SK-N-SH (cell line): Measurements from ENCODE around the gene PSMC5. TPM values are rescaled to one million over a fixed set of nuclear protein-coding genes. Genes with fewer than 3 reads are reported as not detected.

Experiments
- CTCF ChIA-PET: fragments of 300-600, 350-600 bp; formaldehyde crosslinking; extraction: SDS; loops from one replicate; lab custom pipeline; 2021; lab: Yijun Ruan, JAX
- POLR2A ChIA-PET: fragments of 350-600 bp; sonication (Branson Sonifier 250); formaldehyde crosslinking; extraction: SDS; loops from one replicate; lab custom pipeline; 2020; ENCODE audit warnings: antibody characterized with exemption, inconsistent platforms; lab: Yijun Ruan, JAX
- DNase-seq: peaks from one replicate; pipeline ENCODE4 v3.0.0; 2012
- H2AFZ ChIP-seq: fragments of 200-600 bp; sonication (generic); 2 replicates; pipeline ENCODE4 v1.8.1; 2016; ENCODE audit warnings: antibody characterized with exemption, mild to moderate bottlenecking, low read depth
- H3F3A ChIP-seq: fragments of 200-600 bp; sonication (generic); replicated peaks from 2 replicates; pipeline ENCODE3; 2016; ENCODE audit warnings: antibody characterized with exemption, mild to moderate bottlenecking; ENCODE audit not compliant: insufficient read depth
- H3K27ac ChIP-seq, 2 experiments: fragments of 200-500 bp in 1 of 2; fragments of 200-600 bp in 1 of 2; sonication (Bioruptor generic) in 1 of 2; sonication (generic), shearing (Covaris generic) in 1 of 2; 2 replicates each; pipeline versions ENCODE4 v1.5.1 to v1.6.1; 2014 to 2016; ENCODE audit warnings: low read depth in 2 of 2, inconsistent platforms in 1 of 2, low read length in 1 of 2, mild to moderate bottlenecking in 1 of 2, mixed read lengths in 1 of 2
- H3K27me3 ChIP-seq: fragments of 200-600 bp; sonication (generic), shearing (Covaris generic); 2 replicates; pipeline ENCODE4 v1.6.1; 2016; ENCODE audit warnings: mixed run types; ENCODE audit not compliant: insufficient read depth
- H3K36me3 ChIP-seq, 2 experiments: fragments of 200-500 bp in 1 of 2; fragments of 200-600 bp in 1 of 2; sonication (Bioruptor generic) in 1 of 2; sonication (generic) in 1 of 2; replicated peaks in 1 of 2; 2 replicates each; pipeline versions ENCODE3 to v1.5.1; 2014 to 2016; ENCODE audit warnings: low read length in 1 of 2, mild to moderate bottlenecking in 1 of 2; ENCODE audit not compliant: insufficient read depth in 2 of 2, control insufficient read depth in 1 of 2
- H3K4me1 ChIP-seq, 2 experiments: fragments of 200-500 bp in 1 of 2; fragments of 200-600 bp in 1 of 2; sonication (Bioruptor generic) in 1 of 2; sonication (generic), shearing (Covaris generic) in 1 of 2; 2 replicates each; pipeline versions ENCODE4 v1.5.1 to v1.6.1; 2014 to 2016; ENCODE audit warnings: low read depth in 1 of 2, low read length in 1 of 2, mixed run types in 1 of 2; ENCODE audit not compliant: insufficient read depth in 2 of 2, control insufficient read depth in 1 of 2
- H3K4me2 ChIP-seq: fragments of 200-600 bp; sonication (generic), shearing (Covaris generic); 2 replicates; pipeline ENCODE4 v1.6.1; 2017; ENCODE audit warnings: mixed run types
- H3K4me3 ChIP-seq, 2 experiments: fragments of 200-500 bp in 1 of 2; fragments of 200-600 bp in 1 of 2; sonication (Bioruptor generic) in 1 of 2; sonication (generic), shearing (Covaris generic) in 1 of 2; 2 replicates each; pipeline versions ENCODE4 v1.5.1 to v1.8.1; 2014 to 2016; ENCODE audit warnings: low read depth in 2 of 2, inconsistent platforms in 1 of 2, low read length in 1 of 2, mild to moderate bottlenecking in 1 of 2, mixed read lengths in 1 of 2, moderate library complexity in 1 of 2
- H3K79me2 ChIP-seq: fragments of 200-600 bp; sonication (generic); 2 replicates; pipeline ENCODE4 v1.8.1; 2017; ENCODE audit warnings: mild to moderate bottlenecking; ENCODE audit not compliant: insufficient read depth
- H3K9ac ChIP-seq: fragments of 200-600 bp; sonication (generic); 2 replicates; pipeline ENCODE4 v1.6.1; 2017; ENCODE audit warnings: mixed run types
- H3K9me2 ChIP-seq: fragments of 200-600 bp; sonication (generic); 2 replicates; pipeline ENCODE4 v1.6.1; 2017; ENCODE audit warnings: mixed run types
- H3K9me3 ChIP-seq: fragments of 200-600 bp; sonication (generic); 2 replicates; pipeline ENCODE4 v1.6.1; 2017; ENCODE audit warnings: mixed run types, mild to moderate bottlenecking, moderate library complexity
- H4K20me1 ChIP-seq: fragments of 200-600 bp; sonication (generic); 2 replicates; pipeline ENCODE4 v1.6.1; 2017; ENCODE audit warnings: mild to moderate bottlenecking, mixed run types; ENCODE audit not compliant: insufficient read depth
- ELF1 ChIP-seq: IDR thresholded peaks from 2 replicates; pipeline ENCODE4 v1.4.0; 2012
- EZH2phosphoT487 ChIP-seq: fragments of 200-600 bp; sonication (generic); IDR thresholded peaks from 2 replicates; pipeline ENCODE4 v1.6.1; 2017; ENCODE audit warnings: low read depth, mixed run types, mild to moderate bottlenecking, antibody characterized with exemption, moderate library complexity, borderline replicate concordance
- MEF2A ChIP-seq: IDR thresholded peaks from 2 replicates; pipeline ENCODE4 v1.4.0; 2012; ENCODE audit warnings: low read depth, borderline replicate concordance
- MXI1 ChIP-seq: IDR thresholded peaks from 2 replicates; pipeline ENCODE4 v1.6.1; 2012; ENCODE audit warnings: mild to moderate bottlenecking, low read depth, low read length, improper control_type of control experiment
- NFIC ChIP-seq: IDR thresholded peaks from 2 replicates; pipeline ENCODE4 v1.4.0; 2012; ENCODE audit warnings: borderline replicate concordance
- POLR2AphosphoS5 ChIP-seq: IDR thresholded peaks from 2 replicates; pipeline ENCODE4 v1.6.1; 2012; ENCODE audit warnings: low read depth, low read length
- RAD21 ChIP-seq: IDR thresholded peaks from 2 replicates; pipeline ENCODE4 v1.6.1; 2012; ENCODE audit warnings: mild to moderate bottlenecking, low read length
- RCOR1 ChIP-seq: fragments of 150-350 bp; IDR thresholded peaks from 2 replicates; pipeline ENCODE4 v1.6.1; 2017; ENCODE audit warnings: antibody characterized with exemption, low read length
- RXRA ChIP-seq: IDR thresholded peaks from 2 replicates; pipeline ENCODE4 v1.4.0; 2012; ENCODE audit warnings: low read depth, mild to moderate bottlenecking, borderline replicate concordance
- SIN3A ChIP-seq: IDR thresholded peaks from 2 replicates; pipeline ENCODE4 v1.6.1; 2012; ENCODE audit warnings: low read depth, mild to moderate bottlenecking, low read length, moderate library complexity, borderline replicate concordance
- TAF1 ChIP-seq: IDR thresholded peaks from 2 replicates; pipeline ENCODE4 v1.6.1; 2012; ENCODE audit warnings: low read depth, mild to moderate bottlenecking, low read length, moderate library complexity, borderline replicate concordance
- TCF12 ChIP-seq: IDR thresholded peaks from 2 replicates; pipeline ENCODE4 v1.4.0; 2012
- WGBS: methylation state at CpG from one replicate; pipeline ENCODE4 v1.1.6; 2017; ENCODE audit warnings: low lambda C conversion rate; 5-methylcytosine and 5-hydroxymethylcytosine counted together
- polyA plus RNA-seq, 3 experiments: library from polyadenylated mRNA; depleted of rRNA; stranded (reverse); fragments of >200 nt; gene quantifications; 2 replicates each; pipeline ENCODE4 v1.2.3, GENCODE V29; 2012
- TF ChIP-seq, protein P1 (sequence below): IDR thresholded peaks from 2 replicates; pipeline ENCODE4 v1.6.1; 2012; ENCODE audit warnings: mild to moderate bottlenecking, low read depth, low read length, moderate library complexity
- TF ChIP-seq, protein P2 (sequence below): fragments of 200-600 bp; sonication (generic); IDR thresholded peaks from 2 replicates; pipeline ENCODE4 v1.6.1; 2017; ENCODE audit warnings: antibody characterized with exemption, mild to moderate bottlenecking, moderate library complexity
- TF ChIP-seq, protein P3 (sequence below): IDR thresholded peaks from 2 replicates; pipeline ENCODE4 v1.4.0; 2012; ENCODE audit warnings: low read depth, borderline replicate concordance
- TF ChIP-seq, protein P4 (sequence below): IDR thresholded peaks from 2 replicates; pipeline ENCODE4 v1.4.0; 2012; ENCODE audit warnings: low read depth
- TF ChIP-seq, protein P5 (sequence below): IDR thresholded peaks from 2 replicates; pipeline ENCODE4; 2012
- TF ChIP-seq, protein P6 (sequence below): fragments of 150-350 bp; IDR thresholded peaks from 2 replicates; pipeline ENCODE4 v1.6.1; 2017; ENCODE audit warnings: antibody characterized with exemption, low read length, low read depth, borderline replicate concordance

PSMC5 gene
- polyA plus RNA-seq, 1 of the 3 experiments (the other 2 are of a cell fraction) = 424 TPM

DNA sequence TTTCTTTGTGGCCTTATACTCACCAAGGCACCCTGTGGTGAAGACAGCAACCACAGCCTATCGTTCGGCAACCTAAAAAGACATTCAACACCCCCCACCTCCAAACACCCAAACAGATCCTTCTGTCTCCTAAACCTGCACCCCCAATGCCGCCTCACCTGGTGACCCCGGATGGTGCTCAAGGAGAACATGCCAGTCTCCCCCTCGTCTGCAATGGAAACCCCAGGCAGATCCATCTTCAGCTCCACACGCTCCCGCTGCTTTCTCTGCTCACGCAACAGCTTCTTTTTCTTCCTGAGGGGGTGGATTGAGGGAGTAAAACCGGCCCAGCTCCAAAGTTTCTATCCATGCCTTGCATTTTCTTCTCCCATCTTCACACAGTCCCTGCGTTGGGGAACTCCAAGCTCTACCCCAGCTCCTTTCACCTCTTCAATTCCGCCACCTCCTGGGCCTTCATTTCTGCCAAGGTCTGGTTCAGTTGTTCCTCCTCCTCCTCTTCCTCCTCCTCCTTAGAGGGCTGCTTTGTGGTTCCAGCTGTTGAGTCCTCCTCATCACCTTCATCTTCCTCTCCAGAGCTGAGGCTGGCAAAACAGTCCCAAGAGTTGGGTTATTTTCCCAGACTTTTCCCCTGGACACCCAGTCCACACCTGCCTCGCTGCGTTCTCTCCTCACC lies 3.4 kb upstream of the PSMC5 start:
- CTCF ChIA-PET = interaction anchor here (0.9 to 4.2 kb wide), 4 partner anchors 10 to 51 kb away, joined by 3 to 27 read pairs (median 4); partner anchors contain the start of gene CCDC47

DNA sequence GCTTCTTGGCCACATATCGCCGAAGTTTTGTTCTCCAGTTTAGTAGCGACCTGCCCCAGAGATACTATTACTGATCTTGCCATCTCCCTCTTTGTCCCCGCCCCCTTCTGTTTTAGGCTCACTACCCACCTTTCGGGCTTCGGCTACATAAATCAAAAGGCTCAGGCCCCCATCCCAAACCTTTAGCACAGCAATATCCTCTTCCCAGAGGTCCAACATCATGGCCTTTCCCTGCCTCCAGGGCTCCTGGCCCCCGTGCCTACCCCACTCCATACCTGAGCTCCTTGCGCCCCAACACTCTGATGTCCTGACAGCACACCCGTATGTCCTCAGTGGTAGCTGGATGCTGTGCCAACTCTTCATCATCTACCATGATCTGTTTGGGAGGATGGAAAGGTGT lies 2.9 kb upstream of the PSMC5 start:
- no peaks in the 10 kb centered on the region for H3K9me3 ChIP-seq
- DNase-seq = no peak
- peaks cover 58% of the 10 kb centered on the region for H3K79me2 ChIP-seq
- no peaks in the 10 kb centered on the region for H3K27me3 ChIP-seq
- H3K4me1 ChIP-seq = peaks cover 9 to 32% of the 10 kb centered on the region in 2 experiments; a peak in 2 of 4 replicates
- peaks cover 8% of the 10 kb centered on the region; the same call in 1 of the 2 replicates for H4K20me1 ChIP-seq
- H3K9ac ChIP-seq = no peak overlapping the region
- 94% methylated on average over 9 of the region's 9 CpGs for WGBS
- peaks cover 40% of the 10 kb centered on the region for H3F3A ChIP-seq
- no peak overlapping the region for H3K4me3 ChIP-seq
- H2AFZ ChIP-seq = no peak overlapping the region
- ChIA-PET POLR2A (interaction anchor here (3.0 kb wide), 1 partner anchor 51 kb away, joined by 14 read pairs; the partner anchor contains the start of genes CCDC47 and DDX42), CTCF (interaction anchor here (0.7 to 4.2 kb wide), 5 partner anchors 10 to 51 kb away, joined by 3 to 27 read pairs (median 4); partner anchors contain the start of gene CCDC47)
- peaks cover 70 to 75% of the 10 kb centered on the region in 2 experiments for H3K36me3 ChIP-seq
- no peak overlapping the region; a peak in 1 of 4 replicates for H3K27ac ChIP-seq
- no peak overlapping the region for H3K4me2 ChIP-seq
- H3K9me2 ChIP-seq = no peaks in the 10 kb centered on the region
- TF ChIP-seq TCF12 (no peak), POLR2AphosphoS5 (no peak), MEF2A (no peak), TAF1 (no peak), ELF1 (no peak), NFIC (no peak), RAD21 (no peak), EZH2phosphoT487 (no peak), MXI1 (no peak)
- TF ChIP-seq, protein P1, sequence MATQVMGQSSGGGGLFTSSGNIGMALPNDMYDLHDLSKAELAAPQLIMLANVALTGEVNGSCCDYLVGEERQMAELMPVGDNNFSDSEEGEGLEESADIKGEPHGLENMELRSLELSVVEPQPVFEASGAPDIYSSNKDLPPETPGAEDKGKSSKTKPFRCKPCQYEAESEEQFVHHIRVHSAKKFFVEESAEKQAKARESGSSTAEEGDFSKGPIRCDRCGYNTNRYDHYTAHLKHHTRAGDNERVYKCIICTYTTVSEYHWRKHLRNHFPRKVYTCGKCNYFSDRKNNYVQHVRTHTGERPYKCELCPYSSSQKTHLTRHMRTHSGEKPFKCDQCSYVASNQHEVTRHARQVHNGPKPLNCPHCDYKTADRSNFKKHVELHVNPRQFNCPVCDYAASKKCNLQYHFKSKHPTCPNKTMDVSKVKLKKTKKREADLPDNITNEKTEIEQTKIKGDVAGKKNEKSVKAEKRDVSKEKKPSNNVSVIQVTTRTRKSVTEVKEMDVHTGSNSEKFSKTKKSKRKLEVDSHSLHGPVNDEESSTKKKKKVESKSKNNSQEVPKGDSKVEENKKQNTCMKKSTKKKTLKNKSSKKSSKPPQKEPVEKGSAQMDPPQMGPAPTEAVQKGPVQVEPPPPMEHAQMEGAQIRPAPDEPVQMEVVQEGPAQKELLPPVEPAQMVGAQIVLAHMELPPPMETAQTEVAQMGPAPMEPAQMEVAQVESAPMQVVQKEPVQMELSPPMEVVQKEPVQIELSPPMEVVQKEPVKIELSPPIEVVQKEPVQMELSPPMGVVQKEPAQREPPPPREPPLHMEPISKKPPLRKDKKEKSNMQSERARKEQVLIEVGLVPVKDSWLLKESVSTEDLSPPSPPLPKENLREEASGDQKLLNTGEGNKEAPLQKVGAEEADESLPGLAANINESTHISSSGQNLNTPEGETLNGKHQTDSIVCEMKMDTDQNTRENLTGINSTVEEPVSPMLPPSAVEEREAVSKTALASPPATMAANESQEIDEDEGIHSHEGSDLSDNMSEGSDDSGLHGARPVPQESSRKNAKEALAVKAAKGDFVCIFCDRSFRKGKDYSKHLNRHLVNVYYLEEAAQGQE = no peak
- TF ChIP-seq, protein P2, sequence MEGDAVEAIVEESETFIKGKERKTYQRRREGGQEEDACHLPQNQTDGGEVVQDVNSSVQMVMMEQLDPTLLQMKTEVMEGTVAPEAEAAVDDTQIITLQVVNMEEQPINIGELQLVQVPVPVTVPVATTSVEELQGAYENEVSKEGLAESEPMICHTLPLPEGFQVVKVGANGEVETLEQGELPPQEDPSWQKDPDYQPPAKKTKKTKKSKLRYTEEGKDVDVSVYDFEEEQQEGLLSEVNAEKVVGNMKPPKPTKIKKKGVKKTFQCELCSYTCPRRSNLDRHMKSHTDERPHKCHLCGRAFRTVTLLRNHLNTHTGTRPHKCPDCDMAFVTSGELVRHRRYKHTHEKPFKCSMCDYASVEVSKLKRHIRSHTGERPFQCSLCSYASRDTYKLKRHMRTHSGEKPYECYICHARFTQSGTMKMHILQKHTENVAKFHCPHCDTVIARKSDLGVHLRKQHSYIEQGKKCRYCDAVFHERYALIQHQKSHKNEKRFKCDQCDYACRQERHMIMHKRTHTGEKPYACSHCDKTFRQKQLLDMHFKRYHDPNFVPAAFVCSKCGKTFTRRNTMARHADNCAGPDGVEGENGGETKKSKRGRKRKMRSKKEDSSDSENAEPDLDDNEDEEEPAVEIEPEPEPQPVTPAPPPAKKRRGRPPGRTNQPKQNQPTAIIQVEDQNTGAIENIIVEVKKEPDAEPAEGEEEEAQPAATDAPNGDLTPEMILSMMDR = no peak
- TF ChIP-seq, protein P3, sequence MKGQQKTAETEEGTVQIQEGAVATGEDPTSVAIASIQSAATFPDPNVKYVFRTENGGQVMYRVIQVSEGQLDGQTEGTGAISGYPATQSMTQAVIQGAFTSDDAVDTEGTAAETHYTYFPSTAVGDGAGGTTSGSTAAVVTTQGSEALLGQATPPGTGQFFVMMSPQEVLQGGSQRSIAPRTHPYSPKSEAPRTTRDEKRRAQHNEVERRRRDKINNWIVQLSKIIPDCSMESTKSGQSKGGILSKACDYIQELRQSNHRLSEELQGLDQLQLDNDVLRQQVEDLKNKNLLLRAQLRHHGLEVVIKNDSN = no peak
- TF ChIP-seq, protein P4, sequence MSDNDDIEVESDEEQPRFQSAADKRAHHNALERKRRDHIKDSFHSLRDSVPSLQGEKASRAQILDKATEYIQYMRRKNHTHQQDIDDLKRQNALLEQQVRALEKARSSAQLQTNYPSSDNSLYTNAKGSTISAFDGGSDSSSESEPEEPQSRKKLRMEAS = no peak
- TF ChIP-seq, protein P5, sequence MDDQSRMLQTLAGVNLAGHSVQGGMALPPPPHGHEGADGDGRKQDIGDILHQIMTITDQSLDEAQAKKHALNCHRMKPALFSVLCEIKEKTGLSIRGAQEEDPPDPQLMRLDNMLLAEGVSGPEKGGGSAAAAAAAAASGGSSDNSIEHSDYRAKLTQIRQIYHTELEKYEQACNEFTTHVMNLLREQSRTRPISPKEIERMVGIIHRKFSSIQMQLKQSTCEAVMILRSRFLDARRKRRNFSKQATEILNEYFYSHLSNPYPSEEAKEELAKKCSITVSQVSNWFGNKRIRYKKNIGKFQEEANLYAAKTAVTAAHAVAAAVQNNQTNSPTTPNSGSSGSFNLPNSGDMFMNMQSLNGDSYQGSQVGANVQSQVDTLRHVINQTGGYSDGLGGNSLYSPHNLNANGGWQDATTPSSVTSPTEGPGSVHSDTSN = no peak

More for the DNA sequence above, 3.4 kb upstream of the PSMC5 start:
- 95% methylated on average over 13 of the region's 13 CpGs for WGBS
- no peaks in the 10 kb centered on the region for H3K27me3 ChIP-seq
- H4K20me1 ChIP-seq = peaks cover 10% of the 10 kb centered on the region; the same call in 1 of the 2 replicates
- peaks cover 6 to 27% of the 10 kb centered on the region in 2 experiments; a peak in 2 of 4 replicates for H3K4me1 ChIP-seq
- TF ChIP-seq MEF2A = no peak
- TF ChIP-seq SIN3A = peak; percentile 28; the same call in 1 of the 2 replicates
- TF ChIP-seq, protein P6, sequence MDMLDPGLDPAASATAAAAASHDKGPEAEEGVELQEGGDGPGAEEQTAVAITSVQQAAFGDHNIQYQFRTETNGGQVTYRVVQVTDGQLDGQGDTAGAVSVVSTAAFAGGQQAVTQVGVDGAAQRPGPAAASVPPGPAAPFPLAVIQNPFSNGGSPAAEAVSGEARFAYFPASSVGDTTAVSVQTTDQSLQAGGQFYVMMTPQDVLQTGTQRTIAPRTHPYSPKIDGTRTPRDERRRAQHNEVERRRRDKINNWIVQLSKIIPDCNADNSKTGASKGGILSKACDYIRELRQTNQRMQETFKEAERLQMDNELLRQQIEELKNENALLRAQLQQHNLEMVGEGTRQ = no peak
- TF ChIP-seq RXRA = no peak
- no peak for TF ChIP-seq RCOR1
- TF ChIP-seq, all 33 proteins: peak for 1
- Histone ChIP-seq H3K9me2 (no peaks in the 10 kb centered on the region), H3K4me2 (no peak overlapping the region), H3K4me3 (no peak overlapping the region), H3F3A (peaks cover 44% of the 10 kb centered on the region), H3K27ac (no peak overlapping the region), H2AFZ (no peak overlapping the region), H3K9me3 (no peaks in the 10 kb centered on the region), H3K36me3 (peaks cover 70 to 75% of the 10 kb centered on the region in 2 experiments), H3K9ac (no peak overlapping the region), H3K79me2 (peaks cover 52% of the 10 kb centered on the region)
- POLR2A ChIA-PET = interaction anchor here (1.3 kb wide), 1 partner anchor 15 kb away, joined by 4 read pairs; no protein-coding TSS in a partner anchor
- no peak for DNase-seq
